ENCODE results near the gene TMEM171.

The TMEM171 gene

DNA sequence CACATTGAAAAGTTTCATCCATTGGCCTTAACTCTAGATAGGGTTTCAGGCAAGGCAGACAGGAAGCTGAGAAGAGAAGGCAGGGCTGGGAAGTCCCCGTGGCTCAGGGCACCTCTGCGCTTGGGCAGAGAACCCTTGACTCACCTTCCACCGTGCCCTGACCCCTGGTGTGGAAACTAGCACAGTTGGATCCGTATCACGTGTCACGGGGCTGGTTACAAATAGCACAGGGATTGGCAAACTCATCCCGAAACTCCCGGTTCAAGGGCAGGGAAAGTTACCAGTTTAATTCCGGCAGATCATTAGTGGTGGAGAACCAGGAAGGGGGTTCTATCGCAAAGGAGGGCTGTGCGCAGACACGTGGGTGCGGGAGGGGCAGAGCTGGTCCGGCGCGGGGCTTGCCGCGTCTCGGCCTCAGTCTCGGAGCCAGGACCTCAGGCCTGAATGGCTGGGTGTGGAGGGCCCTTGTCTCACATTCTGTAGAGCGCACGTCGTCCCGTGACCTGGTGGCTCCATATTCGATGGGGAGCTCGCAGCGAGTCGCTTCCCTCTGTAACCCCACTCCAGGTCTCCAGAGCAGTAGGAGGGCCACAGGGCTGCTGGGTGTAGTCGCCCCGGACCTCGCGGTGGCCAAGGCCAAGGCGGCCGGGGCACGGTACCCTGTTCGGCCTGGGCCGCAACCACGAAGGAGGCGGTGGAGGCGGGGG lies 771 bp upstream of the TMEM171 start:
- Histone ChIP-seq H3K27ac (ENCODE audit: low read depth, low read length) (peak overlapping the region; percentile 88), H3K36me3 (ENCODE audit: control insufficient read depth in 1 of 2, insufficient read depth in 2 of 2, low read length in 2 of 2) (peaks cover 12 to 14% of the 10 kb centered on the region in 2 donors), H3K9me3 (ENCODE audit: control insufficient read depth in 1 of 2, low read length in 2 of 2) (no peaks in the 10 kb centered on the region), H3K9ac (ENCODE audit: low read depth in 1 of 2, low read length in 2 of 2) (peak overlapping the region; percentile 32 to 73), H3K4me1 (ENCODE audit: control insufficient read depth in 1 of 2, insufficient read depth in 2 of 2, low read length in 2 of 2) (peaks cover 50 to 65% of the 10 kb centered on the region in 2 donors), H3K4me3 (ENCODE audit: low read depth in 1 of 2, low read length in 2 of 2) (peak overlapping the region; percentile 31 to 80), H3K27me3 (ENCODE audit: control insufficient read depth in 1 of 2, insufficient read depth in 2 of 2, low read length in 2 of 2) (peaks cover 3 to 11% of the 10 kb centered on the region in 2 donors)

DNA sequence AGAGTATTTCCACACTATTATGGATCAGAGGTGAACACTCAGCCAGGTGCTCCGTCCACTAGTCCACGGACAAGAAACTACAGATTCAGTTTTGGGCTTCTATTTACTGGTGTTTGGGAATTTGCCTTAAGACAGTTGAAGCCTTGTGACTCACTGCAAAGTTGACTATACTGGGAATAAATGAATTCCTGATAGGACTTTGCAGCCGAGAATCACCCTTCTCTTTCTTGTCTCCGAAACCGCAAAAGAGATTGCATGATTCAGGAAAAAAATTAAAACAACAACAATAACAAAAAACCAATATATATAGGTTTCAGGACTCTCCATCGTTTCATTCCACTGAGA lies 716 bp downstream of the TMEM171 start:
- H3K27ac ChIP-seq (ENCODE audit: low read depth, low read length) = no peak overlapping the region
- peak overlapping the region; percentile 48 to 91 for H3K9ac ChIP-seq (ENCODE audit: low read depth in 1 of 2, low read length in 2 of 2)
- H3K9me3 ChIP-seq (ENCODE audit: control insufficient read depth in 1 of 2, low read length in 2 of 2) = no peaks in the 10 kb centered on the region
- H3K27me3 ChIP-seq (ENCODE audit: control insufficient read depth in 1 of 2, insufficient read depth in 2 of 2, low read length in 2 of 2) = peaks cover 3 to 11% of the 10 kb centered on the region in 2 donors
- peaks cover 49 to 64% of the 10 kb centered on the region in 2 donors for H3K4me1 ChIP-seq (ENCODE audit: control insufficient read depth in 1 of 2, insufficient read depth in 2 of 2, low read length in 2 of 2)
- peaks cover 15 to 16% of the 10 kb centered on the region in 2 donors for H3K36me3 ChIP-seq (ENCODE audit: control insufficient read depth in 1 of 2, insufficient read depth in 2 of 2, low read length in 2 of 2)
- H3K4me3 ChIP-seq (ENCODE audit: low read depth in 1 of 2, low read length in 2 of 2) = peak overlapping the region; percentile 80 to 88

DNA sequence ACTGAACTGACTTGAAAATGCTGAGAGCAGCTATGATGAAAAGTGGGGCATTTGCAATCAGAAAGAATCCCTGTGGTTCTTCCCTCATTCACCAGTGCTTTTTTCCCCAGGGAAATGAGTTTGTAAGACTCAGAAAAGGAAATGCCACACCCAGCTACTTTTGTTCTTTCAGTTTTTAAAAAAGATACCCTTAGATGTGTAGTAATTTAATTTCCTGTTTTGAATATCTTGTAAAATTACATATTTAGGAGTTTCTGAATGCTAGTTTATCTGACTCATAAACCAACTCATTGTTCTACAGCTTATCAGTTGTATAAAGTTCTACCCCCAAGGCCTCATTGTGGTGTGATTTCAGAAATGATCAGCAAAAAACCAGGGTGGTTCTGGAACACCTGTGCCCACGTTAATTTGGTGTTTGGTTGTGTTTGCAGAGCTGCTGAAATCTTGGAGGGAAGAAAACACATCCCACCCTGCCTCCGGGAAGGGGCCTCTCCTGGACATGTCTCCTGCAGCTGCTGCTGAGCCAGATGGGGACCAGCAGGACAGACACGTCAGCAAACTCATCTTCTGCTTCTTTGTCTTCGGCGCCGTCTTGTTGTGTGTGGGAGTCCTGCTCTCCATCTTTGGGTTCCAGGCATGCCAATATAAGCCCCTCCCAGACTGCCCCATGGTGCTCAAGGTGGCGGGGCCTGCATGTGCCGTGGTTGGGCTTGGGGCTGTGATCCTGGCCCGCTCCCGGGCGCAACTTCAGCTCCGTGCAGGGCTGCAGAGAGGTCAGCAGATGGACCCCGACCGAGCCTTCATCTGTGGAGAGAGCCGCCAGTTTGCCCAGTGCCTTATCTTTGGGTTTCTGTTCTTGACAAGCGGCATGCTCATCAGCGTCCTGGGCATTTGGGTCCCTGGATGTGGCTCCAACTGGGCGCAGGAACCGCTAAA lies 2.8 kb downstream of the TMEM171 start:
- peak overlapping the region; percentile 41 to 80 for H3K4me3 ChIP-seq (ENCODE audit: low read depth in 1 of 2, low read length in 2 of 2)
- H3K27ac ChIP-seq (ENCODE audit: low read depth, low read length) = no peak overlapping the region
- peaks cover 47 to 55% of the 10 kb centered on the region in 2 donors for H3K4me1 ChIP-seq (ENCODE audit: control insufficient read depth in 1 of 2, insufficient read depth in 2 of 2, low read length in 2 of 2)
- H3K27me3 ChIP-seq (ENCODE audit: control insufficient read depth in 1 of 2, insufficient read depth in 2 of 2, low read length in 2 of 2) = peaks cover 3 to 11% of the 10 kb centered on the region in 2 donors
- peaks cover 16 to 21% of the 10 kb centered on the region in 2 donors for H3K36me3 ChIP-seq (ENCODE audit: control insufficient read depth in 1 of 2, insufficient read depth in 2 of 2, low read length in 2 of 2)
- no peaks in the 10 kb centered on the region for H3K9me3 ChIP-seq (ENCODE audit: control insufficient read depth in 1 of 2, low read length in 2 of 2)
- H3K9ac ChIP-seq (ENCODE audit: low read depth in 1 of 2, low read length in 2 of 2) = peak overlapping the region in 1 of 2 donors; percentile 41

GRCh38 chr5:73125289-73125688 lies 4.9 kb downstream of the TMEM171 start:
- Histone ChIP-seq H3K36me3 (ENCODE audit: control insufficient read depth in 1 of 2, insufficient read depth in 2 of 2, low read length in 2 of 2) (peaks cover 21 to 25% of the 10 kb centered on the region in 2 donors), H3K4me3 (ENCODE audit: low read depth in 1 of 2, low read length in 2 of 2) (no peak overlapping the region), H3K9me3 (ENCODE audit: control insufficient read depth in 1 of 2, low read length in 2 of 2) (no peaks in the 10 kb centered on the region), H3K27ac (ENCODE audit: low read depth, low read length) (no peak overlapping the region), H3K4me1 (ENCODE audit: control insufficient read depth in 1 of 2, insufficient read depth in 2 of 2, low read length in 2 of 2) (peaks cover 45 to 52% of the 10 kb centered on the region in 2 donors), H3K27me3 (ENCODE audit: control insufficient read depth in 1 of 2, insufficient read depth in 2 of 2, low read length in 2 of 2) (peaks cover 3 to 11% of the 10 kb centered on the region in 2 donors), H3K9ac (ENCODE audit: low read depth in 1 of 2, low read length in 2 of 2) (no peak overlapping the region)

DNA sequence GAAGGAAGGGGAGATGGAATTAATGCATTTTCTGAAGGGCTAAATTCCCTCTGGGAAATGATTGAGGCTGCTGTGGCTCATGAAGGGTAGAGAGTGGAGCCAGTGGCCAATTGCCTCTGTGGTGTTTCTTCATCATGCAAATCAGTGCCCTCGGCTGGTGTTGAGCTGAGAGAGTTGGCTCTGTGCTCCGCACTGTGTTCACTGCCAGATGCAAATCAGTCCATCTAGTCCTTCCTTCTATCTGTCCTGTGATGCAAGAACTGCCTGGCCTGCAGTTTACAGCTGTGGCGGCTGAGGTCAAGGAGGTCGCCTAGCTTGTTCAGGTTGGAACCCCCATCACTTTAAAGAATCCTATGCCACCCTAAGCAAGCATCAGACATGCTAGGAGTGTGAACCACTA lies 6.0 kb downstream of the TMEM171 start:
- no peaks in the 10 kb centered on the region for H3K9me3 ChIP-seq (ENCODE audit: control insufficient read depth in 1 of 2, low read length in 2 of 2)
- H3K9ac ChIP-seq (ENCODE audit: low read depth in 1 of 2, low read length in 2 of 2) = no peak overlapping the region
- peaks cover 21 to 27% of the 10 kb centered on the region in 2 donors for H3K36me3 ChIP-seq (ENCODE audit: control insufficient read depth in 1 of 2, insufficient read depth in 2 of 2, low read length in 2 of 2)
- H3K27ac ChIP-seq (ENCODE audit: low read depth, low read length) = no peak overlapping the region
- peaks cover 55 to 61% of the 10 kb centered on the region in 2 donors for H3K4me1 ChIP-seq (ENCODE audit: control insufficient read depth in 1 of 2, insufficient read depth in 2 of 2, low read length in 2 of 2)
- H3K4me3 ChIP-seq (ENCODE audit: low read depth in 1 of 2, low read length in 2 of 2) = no peak overlapping the region
- peaks cover 0 to 4% of the 10 kb centered on the region in 2 donors for H3K27me3 ChIP-seq (ENCODE audit: control insufficient read depth in 1 of 2, insufficient read depth in 2 of 2, low read length in 2 of 2)

DNA sequence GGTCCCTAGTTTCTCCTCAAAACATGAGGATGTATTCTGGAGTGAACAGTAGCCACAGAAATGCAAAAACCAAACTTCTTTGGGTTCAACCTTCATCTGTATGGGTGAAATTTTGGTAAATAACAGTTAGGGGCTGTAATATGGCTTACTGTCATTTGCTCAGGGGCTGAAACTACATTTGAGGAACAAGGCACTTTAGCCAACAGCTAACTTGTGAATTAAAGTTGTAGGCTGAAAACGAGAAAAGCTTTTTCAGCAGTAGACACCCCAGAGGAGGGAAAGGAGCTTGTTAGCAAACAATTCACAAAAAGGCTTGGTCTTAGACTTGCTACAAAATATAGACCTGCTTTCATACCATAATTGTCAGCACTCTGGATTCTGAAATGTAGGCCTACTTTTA lies 6.6 kb downstream of the TMEM171 start:
- Histone ChIP-seq H3K9me3 (ENCODE audit: control insufficient read depth in 1 of 2, low read length in 2 of 2) (no peaks in the 10 kb centered on the region), H3K4me1 (ENCODE audit: control insufficient read depth in 1 of 2, insufficient read depth in 2 of 2, low read length in 2 of 2) (peaks cover 59 to 66% of the 10 kb centered on the region in 2 donors), H3K4me3 (ENCODE audit: low read depth in 1 of 2, low read length in 2 of 2) (no peak overlapping the region), H3K9ac (ENCODE audit: low read depth in 1 of 2, low read length in 2 of 2) (no peak overlapping the region), H3K36me3 (ENCODE audit: control insufficient read depth in 1 of 2, insufficient read depth in 2 of 2, low read length in 2 of 2) (peaks cover 21 to 27% of the 10 kb centered on the region in 2 donors), H3K27me3 (ENCODE audit: control insufficient read depth in 1 of 2, insufficient read depth in 2 of 2, low read length in 2 of 2) (no peaks in the 10 kb centered on the region), H3K27ac (ENCODE audit: low read depth, low read length) (no peak overlapping the region)

DNA sequence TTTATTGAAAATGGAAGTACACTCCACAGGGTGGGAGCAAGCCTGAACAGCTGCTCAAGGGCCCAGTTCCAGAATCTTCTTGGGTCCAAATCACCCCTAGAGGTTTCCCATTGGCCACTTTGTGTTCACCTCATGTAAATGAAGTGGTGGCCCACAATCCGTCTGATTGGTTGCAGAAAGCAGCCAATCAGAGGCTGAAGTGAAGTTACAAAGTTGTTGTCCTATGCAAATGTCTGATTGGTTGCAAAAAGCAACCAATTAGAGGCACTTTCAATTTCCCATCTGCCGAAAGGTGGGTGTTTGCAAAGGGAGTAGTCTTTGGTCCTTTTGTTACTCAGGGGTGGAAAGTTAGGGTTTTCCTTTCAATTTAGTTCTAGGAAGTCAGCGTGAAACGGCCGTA lies 8.8 kb downstream of the TMEM171 start:
- Histone ChIP-seq H3K27ac (ENCODE audit: low read depth, low read length) (no peak overlapping the region), H3K4me3 (ENCODE audit: low read depth in 1 of 2, low read length in 2 of 2) (no peak overlapping the region), H3K36me3 (ENCODE audit: control insufficient read depth in 1 of 2, insufficient read depth in 2 of 2, low read length in 2 of 2) (peaks cover 11 to 19% of the 10 kb centered on the region in 2 donors), H3K9me3 (ENCODE audit: control insufficient read depth in 1 of 2, low read length in 2 of 2) (no peaks in the 10 kb centered on the region), H3K9ac (ENCODE audit: low read depth in 1 of 2, low read length in 2 of 2) (no peak overlapping the region), H3K4me1 (ENCODE audit: control insufficient read depth in 1 of 2, insufficient read depth in 2 of 2, low read length in 2 of 2) (peaks cover 60 to 62% of the 10 kb centered on the region in 2 donors), H3K27me3 (ENCODE audit: control insufficient read depth in 1 of 2, insufficient read depth in 2 of 2, low read length in 2 of 2) (no peaks in the 10 kb centered on the region)

- H3K27me3 ChIP-seq (ENCODE audit: control insufficient read depth in 1 of 2, insufficient read depth in 2 of 2, low read length in 2 of 2) = no peaks in the 10 kb centered on the region
- H3K4me1 ChIP-seq (ENCODE audit: control insufficient read depth in 1 of 2, insufficient read depth in 2 of 2, low read length in 2 of 2) = peaks cover 50 to 53% of the 10 kb centered on the region in 2 donors
- H3K27ac ChIP-seq (ENCODE audit: low read depth, low read length) = no peak overlapping the region
- H3K9ac ChIP-seq (ENCODE audit: low read depth in 1 of 2, low read length in 2 of 2) = no peak overlapping the region
- no peaks in the 10 kb centered on the region for H3K9me3 ChIP-seq (ENCODE audit: control insufficient read depth in 1 of 2, low read length in 2 of 2)
- H3K36me3 ChIP-seq (ENCODE audit: control insufficient read depth in 1 of 2, insufficient read depth in 2 of 2, low read length in 2 of 2) = peaks cover 6 to 11% of the 10 kb centered on the region in 2 donors
- no peak overlapping the region for H3K4me3 ChIP-seq (ENCODE audit: low read depth in 1 of 2, low read length in 2 of 2)
These were observed 10.4 kb downstream of the TMEM171 start for GRCh38 chr5:73130811-73131210.

GRCh38 chr5:73131711-73132425 lies 11.5 kb downstream of the TMEM171 start:
- no peaks in the 10 kb centered on the region for H3K27me3 ChIP-seq (ENCODE audit: control insufficient read depth in 1 of 2, insufficient read depth in 2 of 2, low read length in 2 of 2)
- peaks cover 3 to 11% of the 10 kb centered on the region in 2 donors for H3K36me3 ChIP-seq (ENCODE audit: control insufficient read depth in 1 of 2, insufficient read depth in 2 of 2, low read length in 2 of 2)
- H3K27ac ChIP-seq (ENCODE audit: low read depth, low read length) = no peak overlapping the region
- H3K9ac ChIP-seq (ENCODE audit: low read depth in 1 of 2, low read length in 2 of 2) = no peak overlapping the region
- no peak overlapping the region for H3K4me3 ChIP-seq (ENCODE audit: low read depth in 1 of 2, low read length in 2 of 2)
- no peaks in the 10 kb centered on the region for H3K9me3 ChIP-seq (ENCODE audit: control insufficient read depth in 1 of 2, low read length in 2 of 2)
- peaks cover 49 to 55% of the 10 kb centered on the region in 2 donors for H3K4me1 ChIP-seq (ENCODE audit: control insufficient read depth in 1 of 2, insufficient read depth in 2 of 2, low read length in 2 of 2)

All from duodenal mucosa (tissue), 2 donors.